Myocyte (in vitro differentiated cells): ENCODE measurements around the gene PLCG2. TPM values are rescaled to one million over a fixed set of nuclear protein-coding genes. Genes with fewer than 3 reads are reported as not detected.

Experiments used
- DNase-seq: peaks from one replicate; pipeline ENCODE4 v3.0.0-alpha.2; 2012; ENCODE audit warnings: low read depth
- total RNA-seq: library from RNA; depleted of rRNA; stranded (reverse); fragments of >200 nt; gene quantifications from 2 replicates; pipeline ENCODE4 v1.2.3, GENCODE V29; 2014

Gene PLCG2
- total RNA-seq, 1 donor from 2014 or later: 0.11 TPM

DNA sequence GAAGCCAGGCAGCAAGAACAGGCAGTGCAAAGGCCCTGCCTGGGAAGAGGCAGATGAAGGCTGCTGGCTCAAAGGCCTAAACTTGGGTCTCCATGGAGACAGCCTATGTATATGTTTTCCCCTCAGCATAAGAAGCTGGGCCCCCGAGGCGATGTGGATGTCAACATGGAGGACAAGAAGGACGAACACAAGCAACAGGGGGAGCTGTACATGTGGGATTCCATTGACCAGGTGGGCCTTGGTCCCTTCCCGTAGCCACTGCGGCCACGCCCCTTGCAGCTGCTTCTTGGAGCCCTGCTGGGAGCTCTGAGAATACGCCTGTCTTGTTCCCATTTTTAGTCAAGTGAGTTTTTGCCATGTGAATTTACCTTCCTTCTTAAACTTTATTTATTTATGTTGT lies 126.2 kb downstream of the PLCG2 start:
- DNase-seq: no peak

DNA sequence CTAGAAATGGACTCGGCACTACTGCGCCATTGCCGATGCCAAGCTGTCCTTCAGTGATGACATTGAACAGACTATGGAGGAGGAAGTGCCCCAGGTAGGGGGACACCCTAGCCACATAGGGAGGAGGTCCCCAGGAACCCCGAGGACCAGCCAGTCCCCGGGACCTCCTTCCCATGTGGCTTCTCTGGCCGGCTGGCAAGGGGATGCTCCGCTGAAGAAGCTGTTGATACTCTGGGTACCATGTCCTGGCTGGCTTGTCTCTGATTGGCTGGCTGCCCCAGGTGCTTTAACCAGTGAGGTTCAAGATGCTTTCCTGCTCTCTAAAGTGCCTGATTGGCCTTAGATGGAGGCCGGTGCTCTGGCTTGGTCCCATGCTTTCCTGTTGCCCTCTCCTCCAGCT lies 128.6 kb downstream of the PLCG2 start:
- no peak for DNase-seq

DNA sequence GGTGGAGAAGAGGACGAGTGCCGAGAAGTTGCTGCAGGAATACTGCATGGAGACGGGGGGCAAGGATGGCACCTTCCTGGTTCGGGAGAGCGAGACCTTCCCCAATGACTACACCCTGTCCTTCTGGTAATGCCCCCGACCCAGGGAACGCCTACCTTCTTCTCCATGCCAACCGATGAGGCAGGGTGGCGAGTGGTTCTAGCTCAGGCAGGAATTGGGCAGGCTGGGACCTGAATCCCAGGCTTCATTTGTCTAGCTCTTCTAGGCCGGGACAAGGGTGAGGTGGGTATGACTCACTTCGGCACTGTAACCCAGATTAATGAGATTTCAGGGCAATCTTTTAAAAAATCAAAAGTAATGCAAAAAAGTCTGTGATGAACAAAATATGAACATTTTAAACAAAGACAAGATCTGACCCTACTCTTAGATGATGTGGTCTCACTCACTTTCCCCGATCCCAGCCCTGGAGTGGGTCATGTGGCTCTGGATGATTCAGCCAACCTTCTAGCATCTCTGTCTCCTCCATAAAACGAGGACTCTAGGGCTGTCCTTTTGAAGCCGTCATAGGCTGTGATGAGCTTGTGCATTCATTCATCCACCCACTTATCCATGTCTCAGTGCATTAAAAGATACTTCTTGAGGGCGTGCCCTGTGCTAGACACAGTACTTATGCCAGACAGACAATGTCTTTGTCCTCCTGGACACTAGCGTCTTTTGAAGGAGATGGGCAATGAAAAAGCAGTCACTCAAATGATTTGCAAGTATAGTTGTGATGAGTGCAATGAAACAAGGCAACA lies 129.6 kb downstream of the PLCG2 start:
- DNase-seq: no peak

DNA sequence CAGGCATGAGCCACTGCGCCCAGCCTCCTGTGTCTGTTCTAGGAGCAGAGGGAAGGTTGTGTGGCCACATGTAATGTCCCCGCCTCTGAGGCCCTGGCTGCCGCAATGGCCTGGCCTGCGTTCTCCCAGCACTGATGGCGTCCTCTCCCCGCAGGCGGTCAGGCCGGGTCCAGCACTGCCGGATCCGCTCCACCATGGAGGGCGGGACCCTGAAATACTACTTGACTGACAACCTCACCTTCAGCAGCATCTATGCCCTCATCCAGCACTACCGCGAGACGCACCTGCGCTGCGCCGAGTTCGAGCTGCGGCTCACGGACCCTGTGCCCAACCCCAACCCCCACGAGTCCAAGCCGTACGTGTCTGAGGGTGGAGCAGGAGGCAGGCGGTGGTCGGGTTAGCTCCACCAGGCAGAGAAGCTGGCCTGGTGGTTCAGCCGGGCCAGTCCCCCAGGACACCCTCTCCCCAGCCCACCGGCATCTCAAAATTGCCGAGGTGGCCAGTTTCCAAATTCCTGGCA lies 131.3 kb downstream of the PLCG2 start:
- no peak for DNase-seq

DNA sequence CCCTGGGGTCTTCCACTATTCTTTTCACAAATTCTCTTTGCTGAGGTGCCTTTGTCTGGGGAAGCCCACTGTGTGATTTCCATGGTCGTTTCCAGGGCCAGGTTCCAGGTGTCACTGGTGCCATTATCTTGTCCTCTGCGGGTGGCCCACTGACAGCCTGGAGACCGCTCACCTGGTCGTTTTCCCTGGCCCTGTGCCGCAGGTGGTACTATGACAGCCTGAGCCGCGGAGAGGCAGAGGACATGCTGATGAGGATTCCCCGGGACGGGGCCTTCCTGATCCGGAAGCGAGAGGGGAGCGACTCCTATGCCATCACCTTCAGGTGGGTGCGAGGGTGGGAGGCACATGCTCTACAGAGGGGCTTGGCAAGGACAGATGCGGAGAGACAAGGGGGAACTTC lies 133.3 kb downstream of the PLCG2 start:
- DNase-seq: no peak

DNA sequence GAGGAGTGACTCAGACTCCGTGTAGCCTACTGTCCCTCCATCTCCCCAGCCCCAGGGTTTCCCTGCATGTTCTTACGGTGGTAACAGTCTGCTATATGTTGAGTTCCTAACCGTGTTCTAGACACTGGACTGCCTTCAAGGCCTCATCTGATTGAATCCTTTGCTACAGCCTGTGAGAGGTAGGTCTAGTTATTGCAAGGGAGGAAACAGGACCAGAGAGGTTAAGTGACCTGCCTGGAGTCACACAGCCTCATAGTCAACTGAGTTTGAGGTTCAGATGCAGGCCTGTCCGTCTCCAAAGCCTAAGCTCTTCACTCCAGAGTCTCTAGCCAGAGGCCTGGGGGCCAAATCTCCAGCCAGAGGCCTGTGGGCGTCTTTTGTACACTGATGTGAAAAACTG lies 134.1 kb downstream of the PLCG2 start:
- DNase-seq: no peak

DNA sequence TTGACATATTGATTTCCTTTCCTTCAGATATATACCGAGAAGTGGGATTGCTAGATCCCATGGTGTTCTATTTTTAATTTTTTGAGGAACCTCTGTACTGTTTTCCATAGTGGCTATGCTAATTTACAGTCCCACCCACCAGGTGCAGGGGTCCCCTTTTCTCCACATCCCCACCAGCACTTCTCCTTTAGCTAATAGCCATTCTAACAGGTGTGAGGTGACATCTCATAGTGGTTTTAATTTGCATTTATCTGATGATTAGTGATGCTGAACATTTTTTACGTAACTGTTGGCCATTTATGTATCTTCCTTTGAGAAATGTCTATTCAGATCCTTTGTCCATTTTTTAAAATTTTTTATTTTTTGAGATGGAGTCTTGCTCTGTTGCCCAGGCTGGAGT lies 138.3 kb downstream of the PLCG2 start:
- DNase-seq: no peak

DNA sequence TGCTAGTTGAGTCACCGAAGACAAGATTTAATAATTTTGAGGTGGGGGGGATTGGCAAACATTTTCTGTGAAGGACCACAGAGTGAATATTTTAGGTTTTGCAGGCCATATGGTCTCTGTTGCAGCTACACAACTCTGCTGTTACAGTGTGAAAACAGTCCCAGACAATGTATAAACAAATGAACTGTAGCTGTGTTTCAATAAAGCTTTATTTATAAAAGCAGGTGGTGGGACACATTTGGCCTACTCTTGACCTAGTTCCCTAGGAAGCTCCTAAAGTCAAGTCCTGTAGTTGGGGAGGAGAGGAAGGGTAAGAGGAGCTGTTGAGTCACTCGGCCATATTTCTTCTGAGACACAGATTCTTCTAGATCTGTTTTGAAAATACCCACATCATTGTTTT lies 139.8 kb downstream of the PLCG2 start:
- DNase-seq: no peak

DNA sequence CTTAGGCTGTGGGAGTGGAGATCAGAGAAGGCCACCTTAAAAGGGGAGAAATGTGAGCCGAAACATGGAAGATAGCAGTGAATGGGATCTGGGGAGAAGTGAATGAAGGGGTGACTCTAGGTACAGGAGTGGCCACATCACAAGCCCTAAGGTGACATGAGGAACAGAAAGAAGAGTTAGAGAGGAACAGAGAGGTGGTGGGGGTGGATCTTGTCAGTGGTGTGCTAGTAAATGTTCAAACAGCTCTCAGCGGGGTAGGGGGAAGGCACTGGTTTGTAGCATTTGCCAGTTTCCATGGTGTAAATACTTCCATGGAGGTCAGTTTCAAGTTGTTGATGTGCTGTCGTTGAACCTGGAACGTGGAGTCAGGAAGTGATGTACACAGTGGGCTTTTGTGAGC lies 141.4 kb downstream of the PLCG2 start:
- DNase-seq: no peak

DNA sequence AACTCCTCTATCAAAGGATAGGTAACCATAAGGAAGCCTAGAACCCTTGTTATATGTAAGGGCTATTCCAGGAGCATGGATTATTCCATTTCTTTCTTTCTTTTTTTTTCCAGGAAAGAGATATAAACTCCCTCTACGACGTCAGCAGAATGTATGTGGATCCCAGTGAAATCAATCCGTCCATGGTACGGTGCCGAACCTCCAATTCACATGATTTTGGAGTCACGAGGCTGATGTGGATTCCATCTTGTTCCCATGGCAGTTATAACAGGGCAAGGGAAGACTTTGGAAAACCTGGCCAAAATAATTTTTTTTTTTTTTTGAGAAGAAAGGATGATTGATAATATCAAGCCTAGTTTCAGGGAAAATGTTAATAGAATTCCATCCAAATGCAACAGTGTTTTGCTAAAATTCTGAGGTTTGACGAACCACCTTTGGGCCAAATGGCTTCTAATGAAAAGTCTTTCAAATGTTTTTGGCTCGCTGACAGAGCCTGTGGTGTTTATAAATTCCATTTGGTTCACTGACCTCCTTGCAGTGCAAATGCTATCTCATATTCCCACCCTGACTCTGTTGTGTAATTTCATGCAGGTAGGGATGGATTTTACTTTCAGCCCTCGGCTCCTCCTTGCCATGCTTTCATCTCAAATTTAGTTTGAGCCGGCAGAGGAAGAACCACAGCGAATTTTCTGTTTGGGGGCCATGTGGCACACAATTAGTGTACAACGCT lies 142.2 kb downstream of the PLCG2 start:
- DNase-seq: no peak

DNA sequence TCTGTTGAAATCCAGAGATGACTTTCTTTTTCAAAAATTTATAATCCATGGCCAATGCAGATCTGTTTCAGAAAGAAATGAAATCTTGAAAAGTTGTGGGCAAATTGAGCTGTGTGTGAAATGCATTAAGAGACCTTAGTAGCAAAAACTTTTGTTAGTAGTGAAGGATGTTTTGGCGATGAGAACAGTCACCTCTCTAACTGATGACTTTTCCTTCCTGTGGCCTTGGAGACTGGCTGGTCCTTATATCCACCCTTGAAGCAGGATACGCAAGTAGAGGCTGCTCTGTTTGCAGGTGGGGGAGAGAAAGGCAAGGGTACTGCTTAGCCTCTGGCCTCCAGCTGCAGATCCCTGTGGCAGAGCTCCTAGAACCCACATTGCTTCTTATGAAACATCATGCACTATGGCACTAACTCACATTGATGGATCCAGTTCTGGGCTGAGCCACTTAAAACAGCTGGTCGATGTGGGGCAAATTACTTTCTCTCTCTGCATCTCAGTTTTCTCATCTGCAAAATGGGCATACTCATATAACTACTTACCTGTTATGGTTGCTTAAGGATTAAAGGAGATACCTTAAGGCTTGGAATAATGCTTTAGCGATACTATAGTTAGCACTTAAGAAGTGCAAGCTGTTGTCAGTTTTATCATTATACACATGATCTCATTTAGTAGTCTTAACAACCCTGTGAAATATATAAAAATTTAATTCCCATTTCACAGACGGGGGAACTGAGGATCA lies 142.9 kb downstream of the PLCG2 start:
- no peak for DNase-seq

DNA sequence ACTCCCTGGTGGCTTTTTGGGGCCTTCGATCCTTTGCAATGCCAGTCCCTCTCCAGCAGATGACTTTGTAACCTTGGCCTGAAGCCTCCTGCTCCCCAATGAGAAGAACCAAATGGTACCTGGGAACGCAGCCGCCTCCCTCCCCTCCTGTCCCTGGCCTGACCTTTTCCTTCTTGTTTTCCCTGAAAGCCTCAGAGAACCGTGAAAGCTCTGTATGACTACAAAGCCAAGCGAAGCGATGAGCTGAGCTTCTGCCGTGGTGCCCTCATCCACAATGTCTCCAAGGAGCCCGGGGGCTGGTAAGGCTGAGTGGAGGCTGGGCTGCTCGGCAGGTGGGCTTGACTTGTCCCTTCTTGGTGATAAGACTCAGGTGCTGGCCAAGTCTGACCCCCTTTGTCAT lies 144.2 kb downstream of the PLCG2 start:
- no peak for DNase-seq

DNA sequence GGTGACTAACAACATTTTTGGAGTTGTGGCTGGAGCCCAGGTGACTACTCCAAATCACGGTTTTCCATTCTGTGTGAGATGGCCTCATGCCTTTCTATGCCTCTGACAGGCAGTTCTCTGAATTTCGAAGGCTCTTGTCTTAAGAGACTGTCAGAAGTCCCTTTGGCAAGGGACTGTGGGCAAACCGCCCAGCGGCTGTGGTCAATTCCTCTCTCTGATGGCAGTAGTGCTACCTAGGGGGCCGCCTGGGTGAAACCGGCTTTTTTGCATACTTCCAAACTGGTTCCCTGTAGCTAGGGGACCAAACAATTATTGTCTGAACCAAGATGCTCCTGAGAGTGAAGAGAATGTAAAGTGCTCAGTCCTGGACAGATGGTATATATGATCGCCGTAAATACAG lies 145.9 kb downstream of the PLCG2 start:
- DNase-seq: no peak

DNA sequence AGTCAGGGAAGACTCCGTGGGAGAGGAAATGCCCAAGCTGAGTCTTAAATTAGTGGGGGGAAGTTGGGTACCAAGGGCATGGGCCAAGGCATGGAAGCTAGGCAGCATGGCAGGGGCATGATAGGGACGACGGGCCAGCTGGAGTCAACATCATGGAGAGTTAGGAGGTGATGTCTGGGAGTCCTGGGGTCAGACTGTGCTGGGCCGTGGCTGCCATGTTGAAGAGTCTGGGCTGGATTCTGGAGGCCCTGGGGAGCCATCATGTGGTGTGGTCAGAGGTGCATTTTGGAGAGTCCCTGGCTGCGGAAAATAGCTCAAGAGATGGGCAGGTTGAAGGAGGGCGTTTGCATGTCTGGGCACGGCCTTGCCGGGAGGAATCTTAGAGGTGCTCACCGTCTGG lies 146.9 kb downstream of the PLCG2 start:
- DNase-seq: no peak

DNA sequence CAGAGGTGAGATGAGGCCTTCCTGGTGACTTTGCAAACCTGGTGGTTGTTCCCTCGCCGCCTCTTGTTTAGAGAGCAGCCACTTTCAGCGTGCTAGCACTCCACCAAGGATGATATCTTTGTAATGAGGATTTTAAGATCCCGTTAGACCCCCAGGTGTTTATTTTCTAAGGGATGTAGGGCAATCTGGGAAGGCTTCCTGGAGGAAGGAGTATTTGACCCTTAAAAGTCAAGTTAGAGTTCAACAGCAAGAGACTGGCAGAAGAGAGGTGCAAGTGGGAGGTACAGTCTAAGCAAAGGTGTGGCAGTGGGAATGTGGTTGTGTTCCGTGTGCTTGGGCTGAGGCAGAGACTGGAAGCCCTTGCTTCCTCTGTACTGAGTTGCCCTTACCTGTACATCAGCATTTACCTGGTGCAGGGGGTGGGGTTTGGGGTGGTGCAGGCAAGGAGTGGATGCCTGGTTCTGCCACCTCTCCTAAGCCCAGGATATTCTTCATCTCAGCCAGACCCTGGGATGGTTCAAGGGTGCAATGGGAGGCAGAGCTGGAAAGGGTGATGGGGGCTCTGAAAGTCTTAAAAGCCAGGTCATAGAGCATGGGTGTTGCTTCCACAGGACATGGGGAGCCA lies 148.6 kb downstream of the PLCG2 start:
- no peak for DNase-seq

DNA sequence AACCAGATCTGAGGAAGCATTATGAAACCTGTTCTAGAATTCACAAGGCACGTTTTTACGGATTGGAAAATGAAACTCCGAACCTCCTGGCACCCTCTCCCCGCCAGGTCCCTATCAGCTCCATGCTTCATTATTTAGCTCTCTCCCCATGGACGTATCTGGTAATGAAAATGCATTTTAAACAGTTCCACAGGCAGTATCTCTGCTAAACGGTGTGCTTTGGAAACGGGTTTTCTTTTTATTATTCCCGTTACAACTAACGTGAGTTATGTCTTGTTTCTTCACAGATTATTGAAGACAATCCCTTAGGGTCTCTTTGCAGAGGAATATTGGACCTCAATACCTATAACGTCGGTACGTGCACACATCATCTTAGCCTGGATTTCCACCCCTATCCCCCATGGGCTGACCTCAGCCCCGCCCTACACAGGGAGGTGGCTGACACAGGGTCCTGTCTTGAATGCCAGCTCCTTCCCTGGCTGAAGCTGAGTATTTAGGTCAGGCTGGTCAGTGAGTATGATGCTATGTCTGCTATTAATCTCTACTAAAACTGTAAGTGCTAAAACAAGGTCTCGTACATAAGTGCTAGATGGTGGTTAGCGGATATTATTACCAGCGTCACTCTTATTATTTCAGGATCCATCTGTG lies 149.3 kb downstream of the PLCG2 start:
- DNase-seq: no peak

DNA sequence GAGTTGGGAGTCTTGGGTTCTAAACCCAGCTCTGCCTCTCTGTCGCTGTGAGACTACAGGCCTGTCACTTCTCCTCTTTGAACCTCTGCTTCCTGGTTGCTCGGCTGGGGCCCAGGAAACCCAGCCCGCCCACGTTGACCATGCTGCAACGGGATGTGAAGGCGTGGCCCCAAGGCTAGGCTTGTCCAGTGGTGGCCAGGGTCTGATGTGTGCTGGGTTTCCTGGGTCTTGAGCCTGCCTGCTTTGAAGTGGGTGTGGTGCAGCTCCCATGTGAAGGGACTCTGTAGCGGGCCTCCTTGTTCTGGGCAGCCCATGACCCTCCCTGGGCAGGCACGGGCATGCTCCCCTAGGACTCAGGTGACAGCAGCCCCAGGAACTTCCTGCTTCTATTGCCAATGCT lies 149.9 kb downstream of the PLCG2 start:
- no peak for DNase-seq

DNA sequence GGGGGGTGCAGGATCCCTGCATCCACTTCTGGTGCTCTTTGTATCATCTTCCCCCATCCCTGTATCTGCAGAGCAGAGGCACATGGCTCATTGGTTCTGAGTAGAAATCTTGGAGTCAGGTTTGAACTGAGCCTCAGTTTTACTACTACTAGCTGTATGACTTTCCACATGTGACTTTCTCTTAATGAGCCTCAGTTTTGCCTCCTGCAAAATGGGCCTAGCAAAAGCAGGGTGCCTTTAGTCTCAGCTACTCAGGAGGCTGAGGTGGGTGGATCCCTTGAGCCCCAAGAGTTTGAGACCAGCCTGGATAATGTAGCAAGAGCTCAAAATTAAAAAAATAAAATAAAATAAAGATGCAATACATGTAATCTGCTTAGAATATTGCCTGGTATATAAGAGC lies 150.8 kb downstream of the PLCG2 start:
- DNase-seq: no peak

DNA sequence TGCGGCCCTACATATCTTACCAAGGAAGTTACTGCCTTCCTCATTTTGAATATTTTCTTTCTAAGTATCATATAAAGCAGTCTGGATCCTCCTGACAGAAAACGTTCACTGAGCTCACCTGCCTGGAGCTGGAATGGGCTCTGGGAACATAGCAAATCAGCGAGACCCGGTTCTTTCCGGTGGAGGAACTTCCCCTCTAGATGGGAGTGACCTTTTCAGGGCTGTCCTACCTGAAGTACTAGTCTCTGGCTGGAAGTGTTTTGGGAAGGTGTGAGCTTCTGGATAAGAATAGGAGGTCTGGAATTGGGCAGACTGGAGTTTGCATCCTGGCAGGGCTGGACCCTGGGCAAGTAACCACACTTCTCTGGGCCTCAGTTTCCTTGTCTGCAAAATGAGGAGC lies 152.8 kb downstream of the PLCG2 start:
- DNase-seq: no peak

DNA sequence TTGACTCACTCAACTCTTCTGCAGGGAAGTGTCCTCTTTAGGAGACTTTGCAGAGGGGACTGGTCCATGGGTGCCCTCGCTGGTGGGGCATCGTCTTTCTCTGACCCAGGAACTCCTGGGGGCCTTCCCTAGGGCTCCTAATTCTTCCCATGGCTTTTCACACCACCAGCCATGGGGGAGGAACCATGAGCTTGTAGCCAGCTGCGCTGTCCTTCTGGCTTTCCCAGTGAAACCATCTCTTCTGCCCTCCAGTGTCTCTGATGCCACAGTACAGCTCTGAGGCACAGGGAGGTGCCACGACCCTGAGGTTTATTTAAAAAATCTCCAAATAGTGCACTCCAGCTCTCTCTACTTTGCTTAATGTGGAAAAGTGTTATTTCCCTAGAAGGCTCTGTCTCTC lies 153.6 kb downstream of the PLCG2 start:
- DNase-seq: no peak

DNA sequence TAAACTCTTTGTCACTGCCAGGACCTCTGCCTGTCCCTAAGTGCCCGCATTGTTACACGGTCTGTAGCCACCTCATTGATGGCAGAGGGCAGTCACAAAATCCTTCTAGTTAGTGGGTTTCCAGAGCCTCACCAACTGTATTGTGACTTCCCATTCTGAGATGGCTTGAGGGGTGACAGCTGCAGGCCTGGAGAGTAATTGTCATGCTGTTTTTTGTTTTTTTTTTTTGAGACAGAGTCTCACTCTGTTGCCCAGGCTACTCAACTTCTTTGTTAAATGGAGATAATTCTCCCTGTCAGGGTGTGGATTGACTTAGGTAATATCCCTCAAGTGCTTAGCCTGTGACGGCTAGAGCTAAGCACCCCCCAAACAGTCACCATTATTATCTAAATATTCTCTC lies 154.3 kb downstream of the PLCG2 start:
- peak; percentile 13 for DNase-seq
